ENCODE results near the gene TOPAZ1.

- TF ChIP-seq POLR2A (IDR thresholded peaks at IDR 0.05) (no peak), EP300 (IDR thresholded peaks at IDR 0.05) (no peak)
Observed at GRCh38 chr3:44338828-44339127, 97.1 kb downstream of the TOPAZ1 start.

Measured in stomach (tissue), 4 donors.